Fibroblast of pulmonary artery (primary cell): Measurements from ENCODE around the gene HAPLN2.
A peak's percentile ranks its signal among the peaks of the same experiment; 100 is the strongest.
"Not testable (repeated sequence)": the region's sequence is repeated elsewhere in the genome, so short reads cannot be mapped to it uniquely, and the experiment has no call there.

Source experiments
- DNase-seq: peaks from one replicate; pipeline ENCODE4 v3.0.0-alpha.2; 2010; ENCODE audit warnings: low read depth
- H3K4me3 ChIP-seq: replicated peaks from 2 replicates; pipeline ENCODE4 v1.5.1; 2011; ENCODE audit warnings: low read depth, mild to moderate bottlenecking, control low read depth, low read length, moderate library complexity
- TF ChIP-seq, protein P1 (sequence below): IDR thresholded peaks from 2 replicates; pipeline ENCODE4 v1.5.1; 2011; ENCODE audit warnings: mild to moderate bottlenecking, control low read depth, low read length, inconsistent platforms; ENCODE audit errors: missing control alignments

Gene HAPLN2

DNA sequence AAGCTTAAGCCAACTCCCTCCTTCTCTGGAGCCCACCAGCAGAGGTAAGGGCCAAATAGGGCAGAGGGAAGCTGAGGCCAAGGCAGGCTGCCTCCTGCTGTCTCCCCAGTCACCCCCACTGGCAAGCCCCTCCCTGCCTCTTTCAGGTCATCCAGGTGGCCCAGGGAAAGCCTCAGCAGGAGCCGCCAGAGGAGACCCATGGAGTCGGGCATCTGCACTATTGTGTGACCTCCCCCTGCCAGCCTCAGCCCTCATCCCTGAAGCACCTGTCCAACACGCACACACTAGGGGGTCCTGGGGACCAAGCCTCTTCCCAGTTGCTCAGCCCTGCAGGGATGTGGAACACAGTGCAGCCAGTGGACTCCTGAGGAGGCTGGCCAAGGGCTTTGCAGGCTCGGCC lies 32.9 kb upstream of the HAPLN2 start:
- TF ChIP-seq, protein P1, sequence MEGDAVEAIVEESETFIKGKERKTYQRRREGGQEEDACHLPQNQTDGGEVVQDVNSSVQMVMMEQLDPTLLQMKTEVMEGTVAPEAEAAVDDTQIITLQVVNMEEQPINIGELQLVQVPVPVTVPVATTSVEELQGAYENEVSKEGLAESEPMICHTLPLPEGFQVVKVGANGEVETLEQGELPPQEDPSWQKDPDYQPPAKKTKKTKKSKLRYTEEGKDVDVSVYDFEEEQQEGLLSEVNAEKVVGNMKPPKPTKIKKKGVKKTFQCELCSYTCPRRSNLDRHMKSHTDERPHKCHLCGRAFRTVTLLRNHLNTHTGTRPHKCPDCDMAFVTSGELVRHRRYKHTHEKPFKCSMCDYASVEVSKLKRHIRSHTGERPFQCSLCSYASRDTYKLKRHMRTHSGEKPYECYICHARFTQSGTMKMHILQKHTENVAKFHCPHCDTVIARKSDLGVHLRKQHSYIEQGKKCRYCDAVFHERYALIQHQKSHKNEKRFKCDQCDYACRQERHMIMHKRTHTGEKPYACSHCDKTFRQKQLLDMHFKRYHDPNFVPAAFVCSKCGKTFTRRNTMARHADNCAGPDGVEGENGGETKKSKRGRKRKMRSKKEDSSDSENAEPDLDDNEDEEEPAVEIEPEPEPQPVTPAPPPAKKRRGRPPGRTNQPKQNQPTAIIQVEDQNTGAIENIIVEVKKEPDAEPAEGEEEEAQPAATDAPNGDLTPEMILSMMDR: no peak
- no peak overlapping the region for H3K4me3 ChIP-seq
- no peak for DNase-seq

DNA sequence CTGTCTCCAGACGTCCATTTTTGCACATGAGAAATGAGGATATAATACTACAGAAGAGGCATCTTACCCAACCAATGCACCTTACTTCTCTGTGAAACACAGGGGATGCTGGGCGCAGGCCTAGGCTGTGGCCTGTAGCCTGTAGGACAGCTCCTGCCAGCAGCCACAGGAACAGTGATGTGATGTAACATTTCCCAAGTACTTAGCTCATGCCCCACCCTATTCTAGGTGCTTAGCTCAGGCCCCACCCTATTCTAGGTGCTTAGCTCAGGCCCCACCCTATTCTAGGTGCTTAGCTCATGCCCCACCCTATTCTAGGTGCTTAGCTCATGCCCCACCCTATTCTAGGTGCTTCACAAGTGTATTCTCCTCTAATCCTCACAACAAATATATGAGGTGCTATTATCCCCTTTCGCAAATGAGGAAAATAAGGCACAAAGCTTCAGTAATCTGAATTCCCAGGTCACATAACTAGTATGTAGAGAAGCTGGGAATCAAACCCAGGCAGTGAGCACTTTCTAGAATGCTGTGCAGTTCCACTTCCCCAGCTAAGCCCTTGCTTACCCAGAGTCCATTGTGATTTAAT lies 32.2 kb upstream of the HAPLN2 start:
- TF ChIP-seq, protein P1: no peak
- no peak overlapping the region for H3K4me3 ChIP-seq
- no peak for DNase-seq

DNA sequence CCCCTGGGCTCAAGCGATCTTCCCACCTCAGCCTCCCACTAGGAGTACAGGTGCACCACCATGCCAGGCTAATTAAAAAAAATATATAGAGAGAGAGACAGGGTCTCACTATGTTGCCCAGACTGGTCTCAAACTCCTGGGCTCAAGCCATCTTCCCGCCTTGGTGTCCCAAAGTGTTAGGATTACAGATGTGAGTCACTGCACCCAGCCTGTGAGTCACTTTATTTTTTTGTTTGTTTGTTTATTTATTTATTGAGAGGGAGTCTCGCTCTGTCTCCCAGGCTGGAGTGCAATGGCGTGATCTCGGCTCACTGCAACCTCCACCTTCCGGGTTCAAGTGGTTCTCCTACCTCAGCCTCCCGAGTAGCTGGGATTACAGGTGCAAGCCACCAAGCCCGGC lies 31.3 kb upstream of the HAPLN2 start:
- DNase-seq: not testable (repeated sequence)

DNA sequence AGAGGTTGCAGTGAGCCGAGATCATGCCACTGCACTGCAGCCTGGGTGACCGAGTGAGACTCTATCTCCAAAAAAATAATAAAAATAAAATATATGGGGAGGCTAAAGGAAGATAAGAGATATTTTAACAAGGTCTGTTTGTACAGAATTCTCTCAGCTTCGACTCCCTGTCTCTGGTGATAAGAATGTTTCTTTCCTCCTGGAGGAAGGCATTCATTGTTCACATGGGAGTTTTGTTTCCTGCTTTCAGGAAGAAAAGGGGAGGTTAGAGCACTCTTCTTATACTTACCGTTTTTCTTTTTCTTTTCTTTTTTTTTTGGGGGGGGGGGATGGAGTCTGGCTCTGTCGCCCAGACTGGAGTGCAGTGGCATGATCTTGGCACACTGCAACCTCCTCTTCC lies 29.7 kb upstream of the HAPLN2 start:
- TF ChIP-seq, protein P1: no peak
- DNase-seq: no peak
- no peak overlapping the region for H3K4me3 ChIP-seq

More for the DNA sequence above, 31.3 kb upstream of the HAPLN2 start:
- H3K4me3 ChIP-seq: not testable (repeated sequence)

DNA sequence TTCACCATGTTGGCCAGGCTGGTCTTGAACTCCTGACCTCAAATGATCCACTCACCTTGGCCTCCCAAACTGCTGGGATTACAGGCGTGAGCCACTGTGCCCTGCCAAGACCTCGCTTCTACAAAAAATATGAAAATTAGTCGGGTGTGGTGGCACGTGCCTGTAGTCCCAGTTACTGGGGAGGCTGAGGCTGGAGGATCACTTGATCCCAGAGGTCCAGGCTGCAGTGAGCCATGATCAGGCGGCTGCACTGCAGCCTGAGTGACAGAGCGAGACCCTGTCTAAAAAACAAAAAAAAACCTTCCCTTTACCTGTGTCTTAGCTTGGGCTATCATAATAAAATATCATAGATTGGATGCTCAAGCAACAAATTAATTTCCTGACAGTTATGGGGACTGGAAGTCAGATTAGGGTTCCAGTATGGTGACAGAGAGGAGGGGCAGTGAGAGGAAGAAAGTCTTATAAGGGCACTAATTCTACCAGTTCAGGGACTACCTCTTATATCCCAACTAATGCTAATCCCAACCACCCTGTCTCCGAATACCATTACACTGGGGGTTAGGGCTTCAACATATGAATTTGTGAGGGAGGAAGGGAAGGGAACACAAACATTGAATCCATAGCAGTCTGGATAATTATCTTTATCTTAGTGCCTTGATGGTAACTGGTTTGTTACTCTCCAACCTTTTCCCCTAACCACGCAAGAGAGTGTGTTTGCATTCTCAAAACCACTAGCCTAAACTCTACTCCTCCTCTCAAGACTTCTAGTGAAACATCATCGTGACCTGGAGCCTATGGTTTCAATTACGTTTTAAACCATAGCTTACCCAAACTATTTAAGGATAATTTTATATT lies 28.7 kb upstream of the HAPLN2 start:
- no peak overlapping the region for H3K4me3 ChIP-seq
- no peak for DNase-seq
- TF ChIP-seq, protein P1: no peak

DNA sequence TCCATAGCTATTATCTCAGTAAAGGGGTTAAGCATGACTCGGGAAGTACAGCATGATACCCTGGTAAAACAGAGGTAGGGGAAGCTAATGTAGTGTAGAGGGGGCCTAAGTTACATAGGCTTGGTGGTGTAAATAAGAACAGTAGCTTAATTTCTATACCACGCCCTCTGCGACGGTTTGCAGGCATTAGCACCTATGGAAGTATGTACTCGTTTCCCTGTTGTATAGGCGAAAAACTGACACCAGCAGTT lies 28.1 kb upstream of the HAPLN2 start:
- H3K4me3 ChIP-seq: peak overlapping the region; percentile 80
- TF ChIP-seq, protein P1: no peak
- DNase-seq: no peak

DNA sequence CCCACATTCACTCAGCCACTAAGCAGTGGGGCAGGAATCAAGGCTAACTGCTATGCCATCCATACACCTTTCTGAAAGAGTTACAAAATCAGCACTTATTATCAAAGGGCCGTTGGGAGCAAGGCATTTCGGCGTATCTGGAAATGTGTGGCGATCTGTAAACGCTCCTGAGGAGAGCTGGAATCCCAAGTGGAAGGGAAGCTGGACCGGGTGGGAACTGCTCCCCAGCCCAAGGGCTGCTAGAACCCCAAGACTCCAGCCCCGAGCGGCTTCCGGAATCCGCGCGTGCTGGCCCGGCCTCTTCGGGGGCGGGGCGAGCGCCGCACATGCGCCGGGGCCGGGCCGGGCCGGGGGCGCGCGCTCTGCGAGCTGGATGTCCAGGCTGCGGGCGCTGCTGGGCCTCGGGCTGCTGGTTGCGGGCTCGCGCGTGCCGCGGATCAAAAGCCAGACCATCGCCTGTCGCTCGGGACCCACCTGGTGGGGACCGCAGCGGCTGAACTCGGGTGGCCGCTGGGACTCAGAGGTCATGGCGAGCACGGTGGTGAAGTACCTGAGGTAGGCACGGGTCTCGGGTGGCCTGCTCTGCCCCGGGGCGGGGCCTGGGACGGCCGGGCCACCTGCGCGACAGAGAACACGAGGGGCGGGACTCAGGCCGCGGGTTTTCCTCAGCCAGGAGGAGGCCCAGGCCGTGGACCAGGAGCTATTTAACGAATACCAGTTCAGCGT lies 27.6 kb upstream of the HAPLN2 start, which contains the start of gene NAXE:
TSS of gene NAXE (plus strand) at position 345 of the 726 bp plus-strand sequence. CDS start at position 374, 29 bp downstream.
- peak within 1 kb of the TSS; percentile 80 for H3K4me3 ChIP-seq
- DNase-seq: peak; percentile 37
- TF ChIP-seq, protein P1: no peak
